Epithelial cell of umbilical artery (primary cell): ENCODE data around the gene OR56A3. TPM values are rescaled to one million over a fixed set of nuclear protein-coding genes. Genes with fewer than 3 reads are reported as not detected.

Experiments used
- total RNA-seq: library from RNA; depleted of rRNA; stranded (reverse); fragments of >200 nt; gene quantifications from 2 replicates; pipeline ENCODE4 v1.2.3, GENCODE V29; 2014

OR56A3 gene
- total RNA-seq = not detected in 2 replicates

GRCh38 chr11:5941951-5942350 is at the start of gene OR56A3:
OR56A3 (plus strand) TSS chr11:5942251; CDS start chr11:5947347, 5,096 bp downstream.

GRCh38 chr11:5892908-5893307 is 49.1 kb upstream of the OR56A3 start, which contains the start of gene OR52E5:
OR52E5 (plus strand) TSS chr11:5893208; CDS start chr11:5900777, 7,569 bp downstream.

GRCh38 chr11:5968394-5968793 is 26.3 kb downstream of the OR56A3 start, which contains the start of gene OR56A5:
OR56A5 (minus strand) TSS chr11:5968494; CDS start chr11:5968494, 0 bp downstream.

GRCh38 chr11:5986885-5987284 is 44.8 kb downstream of the OR56A3 start, which contains the start of gene OR52L1:
OR52L1 (minus strand) TSS chr11:5986985; CDS start chr11:5986930, 55 bp downstream.

Other genes starting within 250 kb of the OR56A3 start
- gene OR56B1, start 205.8 kb upstream of the OR56A3 start, total RNA-seq = not detected in 2 replicates
- gene OR52N4, start 188.0 kb upstream of the OR56A3 start, total RNA-seq = not detected in 2 replicates
- gene OR52N5, start 158.9 kb upstream of the OR56A3 start, total RNA-seq = not detected in 2 replicates
- gene OR52N1, start 151.0 kb upstream of the OR56A3 start, total RNA-seq = not detected in 2 replicates
- gene OR52N2, start 133.3 kb upstream of the OR56A3 start, total RNA-seq = not detected in 2 replicates
- not detected in 2 replicates for gene OR52E6, start 100.4 kb upstream of the OR56A3 start, total RNA-seq
- not detected in 2 replicates for gene OR52E8, start 84.6 kb upstream of the OR56A3 start, total RNA-seq
- not detected in 2 replicates for gene OR52E4, start 61.6 kb upstream of the OR56A3 start, total RNA-seq
- not detected in 2 replicates for gene OR52E5, start 49.0 kb upstream of the OR56A3 start, total RNA-seq
- gene OR56A5, start 26.2 kb downstream of the OR56A3 start, total RNA-seq = not detected in 2 replicates
- gene OR52L1, start 44.7 kb downstream of the OR56A3 start, total RNA-seq = not detected in 2 replicates
- gene OR56A4, start 64.7 kb downstream of the OR56A3 start, total RNA-seq = not detected in 2 replicates
- under 0.01 TPM in 1 of 2 replicates, not detected in the other for gene OR56A1, start 88.5 kb downstream of the OR56A3 start, total RNA-seq
- gene OR56B4, start 165.4 kb downstream of the OR56A3 start, total RNA-seq = not detected in 2 replicates
- not detected in 2 replicates for gene OR52B2, start 228.1 kb downstream of the OR56A3 start, total RNA-seq